ENCODE measurements around the gene RNF214. TPM values are rescaled to one million over a fixed set of nuclear protein-coding genes. Genes with fewer than 3 reads are reported as not detected.
"Not testable (repeated sequence)": the region's sequence is repeated elsewhere in the genome, so short reads cannot be mapped to it uniquely, and the experiment has no call there.

Gene RNF214
- total RNA-seq, 1 experiment from 2014 or later: 12.6 TPM

DNA sequence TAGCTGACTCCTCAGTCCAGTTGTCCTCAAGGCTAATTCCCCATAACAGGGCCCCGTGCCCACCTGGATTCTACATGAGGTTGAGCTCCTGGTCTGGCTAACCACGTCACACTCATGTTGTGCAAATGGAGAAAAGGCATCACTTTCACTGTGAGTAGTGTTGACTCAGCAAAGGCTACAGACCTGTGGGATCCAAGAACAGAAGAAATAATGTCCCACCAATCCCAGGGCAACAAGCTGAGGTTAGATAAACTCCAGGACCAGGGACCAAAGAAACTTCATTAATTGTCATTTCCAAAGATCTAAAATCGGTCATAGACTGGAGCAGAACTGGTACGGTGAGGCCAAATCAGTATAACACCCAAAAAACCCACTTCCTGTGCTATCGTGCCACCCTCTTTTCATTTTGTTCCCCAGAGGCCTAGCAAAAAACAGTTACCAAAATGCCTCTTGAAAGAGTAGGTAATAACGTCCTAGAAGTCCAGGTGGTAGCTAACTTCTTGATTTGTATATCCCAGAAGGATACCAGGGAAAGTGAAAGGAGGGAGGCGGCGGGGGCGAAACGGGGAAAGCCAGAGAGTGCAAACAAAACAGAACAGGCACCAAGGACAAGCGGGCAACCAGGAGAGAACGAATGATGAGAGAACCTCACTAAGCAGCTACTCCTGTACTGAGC lies 2.0 kb upstream of the RNF214 start:
- DNase-seq (ENCODE audit: low read depth): peak; percentile 33

GRCh38 chr11:117230999-117231841 lies 1.3 kb upstream of the RNF214 start:
- no peak for DNase-seq (ENCODE audit: low read depth)

GRCh38 chr11:117231842-117232091 lies 704 bp upstream of the RNF214 start, which contains the start of gene PCSK7:
Gene PCSK7, minus strand, starts transcription at chr11:117232073. Its CDS starts 2,229 bp downstream, at chr11:117229844.
- DNase-seq (ENCODE audit: low read depth): no peak

DNA sequence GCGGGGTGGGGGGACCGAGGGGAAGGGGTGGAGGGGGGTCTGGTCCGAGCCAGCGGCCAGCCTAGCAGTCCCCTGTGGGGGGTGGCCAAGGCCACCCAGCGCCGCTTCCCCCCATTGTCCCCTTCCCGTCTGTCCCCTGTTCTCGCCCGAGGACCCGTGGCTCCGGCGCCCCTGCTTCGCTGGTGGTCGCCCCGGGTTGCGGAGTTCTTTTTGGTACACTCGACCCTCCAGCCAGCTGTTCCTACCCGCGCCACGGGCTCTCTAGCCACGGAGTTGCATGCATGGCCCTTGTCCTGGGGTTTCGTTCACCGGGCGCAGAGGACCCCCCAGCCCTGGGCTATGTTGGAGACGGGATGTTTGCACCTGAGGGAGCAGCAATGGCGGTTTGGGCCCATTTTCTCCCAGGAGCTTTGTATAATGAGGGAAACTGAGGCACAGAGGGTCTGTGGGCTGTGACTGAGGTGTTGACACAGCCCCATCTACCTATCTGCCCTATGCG lies 489 bp downstream of the RNF214 start:
- DNase-seq (ENCODE audit: low read depth): no peak

- no peak for DNase-seq (ENCODE audit: low read depth)
Measured at GRCh38 chr11:117238221-117238620, 5.8 kb downstream of the RNF214 start.

GRCh38 chr11:117239295-117239694 lies 6.8 kb downstream of the RNF214 start:
- DNase-seq (ENCODE audit: low read depth): peak; percentile 96

DNA sequence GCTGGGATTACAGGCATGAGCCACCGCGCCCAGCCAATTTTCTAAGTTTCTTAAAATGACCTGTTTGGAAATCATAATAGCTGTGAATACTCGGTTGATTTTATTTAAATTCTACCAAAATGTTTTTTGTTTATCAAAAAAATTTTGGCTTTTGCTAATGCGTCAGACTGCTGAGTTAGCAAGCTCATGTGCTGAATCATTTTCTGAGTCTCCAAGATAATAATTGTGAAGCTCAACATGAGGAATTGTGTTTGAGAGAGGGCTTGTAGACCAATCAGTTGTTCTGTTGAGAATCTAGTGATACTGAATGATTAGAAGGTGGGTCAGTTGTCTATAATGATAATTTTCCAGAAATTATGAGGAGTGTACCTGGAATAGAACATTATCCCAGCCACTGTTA lies 15.9 kb downstream of the RNF214 start:
- DNase-seq (ENCODE audit: low read depth): no peak

DNA sequence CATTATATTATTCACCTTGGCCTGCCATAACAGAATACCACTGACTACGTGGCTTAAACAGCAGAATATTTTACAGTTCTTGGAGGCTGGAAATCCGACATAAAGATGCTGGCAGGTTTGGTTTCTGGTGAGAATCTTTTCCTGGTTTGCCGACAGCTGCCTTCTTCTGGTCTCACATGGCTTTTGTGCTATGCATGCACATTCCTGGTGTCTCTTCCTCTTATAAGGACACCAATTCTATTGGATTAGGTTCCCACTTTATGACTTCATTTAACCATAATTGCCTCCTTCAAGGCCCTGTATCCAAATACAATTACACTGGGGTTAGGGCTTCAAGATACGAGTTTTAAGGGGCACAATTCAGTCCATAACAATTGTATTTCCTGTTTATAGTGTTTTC lies 17.1 kb downstream of the RNF214 start:
- no peak for DNase-seq (ENCODE audit: low read depth)

GRCh38 chr11:117251506-117251905 lies 19.0 kb downstream of the RNF214 start:
- DNase-seq (ENCODE audit: low read depth): no peak

DNA sequence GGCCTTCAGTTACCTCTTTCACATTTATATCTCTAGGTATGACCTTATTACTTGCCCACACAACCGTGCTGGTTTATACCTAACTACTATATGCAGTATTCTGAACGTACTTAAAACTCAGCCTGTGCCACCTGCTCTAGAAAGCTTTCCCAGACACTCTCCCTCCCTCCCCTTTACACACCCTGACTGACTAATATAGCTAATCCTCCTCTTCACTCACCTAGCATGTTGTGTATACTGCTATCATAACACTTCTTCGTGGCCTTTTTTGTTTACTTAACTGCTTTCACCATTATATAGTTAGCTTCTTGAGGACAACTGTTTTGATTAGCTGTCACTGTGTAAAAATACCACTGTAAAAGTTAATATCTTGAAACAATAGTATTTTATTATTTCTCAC lies 23.5 kb downstream of the RNF214 start:
- no peak for DNase-seq (ENCODE audit: low read depth)

DNA sequence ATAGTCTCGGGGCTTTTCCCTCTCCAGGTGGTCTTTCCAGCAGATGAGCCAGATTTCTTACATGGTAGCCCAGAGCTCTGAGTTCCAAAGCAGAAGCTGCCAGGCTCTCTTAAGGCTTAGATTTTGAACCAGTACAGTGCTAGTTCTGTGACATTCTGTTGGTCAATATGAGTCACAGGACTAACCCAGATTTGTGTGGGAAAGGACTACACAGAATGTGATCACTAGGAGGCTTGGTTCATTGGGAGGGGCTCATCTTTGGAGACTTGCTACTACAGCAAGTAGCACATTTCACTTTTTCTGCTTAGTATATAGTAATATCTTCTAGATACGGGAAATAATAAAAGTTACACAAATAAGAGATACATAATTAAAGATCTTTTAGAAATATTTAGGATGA lies 24.1 kb downstream of the RNF214 start:
- DNase-seq (ENCODE audit: low read depth): peak; percentile 68

DNA sequence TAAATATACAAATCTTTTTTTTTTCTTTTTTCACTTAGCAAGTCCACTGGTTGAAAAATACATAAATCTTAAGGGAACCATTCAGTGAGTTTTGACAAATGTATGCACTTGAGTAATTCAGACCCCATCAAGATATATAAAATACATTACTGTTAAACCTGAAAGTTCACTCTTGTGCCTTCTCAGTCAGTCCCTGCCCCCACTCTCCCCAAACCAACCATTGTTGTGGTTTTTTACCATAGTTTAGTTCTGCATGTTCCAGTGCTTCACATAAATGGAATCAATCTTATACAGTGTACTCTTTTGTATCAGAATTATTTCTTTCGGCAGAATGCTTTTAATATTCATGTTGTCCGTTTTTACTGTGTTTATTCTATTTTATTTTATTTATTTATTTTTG lies 26.1 kb downstream of the RNF214 start:
- DNase-seq (ENCODE audit: low read depth): no peak

- DNase-seq (ENCODE audit: low read depth): peak; percentile 71
Measured at GRCh38 chr11:117259417-117259816, 26.9 kb downstream of the RNF214 start.

- DNase-seq (ENCODE audit: low read depth): not testable (repeated sequence)
Measured at GRCh38 chr11:117264624-117265323, 32.3 kb downstream of the RNF214 start.

GRCh38 chr11:117265745-117266144 lies 33.3 kb downstream of the RNF214 start:
- no peak for DNase-seq (ENCODE audit: low read depth)

GRCh38 chr11:117269856-117270255 lies 37.4 kb downstream of the RNF214 start:
- DNase-seq (ENCODE audit: low read depth): no peak

DNA sequence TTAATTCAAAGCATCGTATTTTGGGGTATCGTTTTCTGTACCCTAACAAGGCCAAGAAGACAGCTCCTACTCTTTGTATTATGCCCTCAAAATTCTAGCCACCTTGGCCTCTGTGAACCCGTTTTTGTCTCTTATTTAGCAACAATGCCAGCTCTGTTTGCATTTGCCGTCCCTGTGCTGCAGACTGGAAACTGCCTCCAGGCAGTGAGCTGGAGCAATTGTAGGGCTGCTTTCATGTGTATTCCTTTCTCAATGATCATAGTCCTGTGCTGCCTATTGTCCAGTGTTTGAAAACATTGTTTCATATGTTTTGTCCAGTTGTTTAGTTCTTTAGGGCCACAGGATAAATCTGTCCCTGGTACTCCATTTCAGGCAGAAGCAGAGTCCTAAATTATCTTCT lies 38.7 kb downstream of the RNF214 start:
- no peak for DNase-seq (ENCODE audit: low read depth)

GRCh38 chr11:117272175-117272574 lies 39.7 kb downstream of the RNF214 start:
- DNase-seq (ENCODE audit: low read depth): not testable (repeated sequence)

DNA sequence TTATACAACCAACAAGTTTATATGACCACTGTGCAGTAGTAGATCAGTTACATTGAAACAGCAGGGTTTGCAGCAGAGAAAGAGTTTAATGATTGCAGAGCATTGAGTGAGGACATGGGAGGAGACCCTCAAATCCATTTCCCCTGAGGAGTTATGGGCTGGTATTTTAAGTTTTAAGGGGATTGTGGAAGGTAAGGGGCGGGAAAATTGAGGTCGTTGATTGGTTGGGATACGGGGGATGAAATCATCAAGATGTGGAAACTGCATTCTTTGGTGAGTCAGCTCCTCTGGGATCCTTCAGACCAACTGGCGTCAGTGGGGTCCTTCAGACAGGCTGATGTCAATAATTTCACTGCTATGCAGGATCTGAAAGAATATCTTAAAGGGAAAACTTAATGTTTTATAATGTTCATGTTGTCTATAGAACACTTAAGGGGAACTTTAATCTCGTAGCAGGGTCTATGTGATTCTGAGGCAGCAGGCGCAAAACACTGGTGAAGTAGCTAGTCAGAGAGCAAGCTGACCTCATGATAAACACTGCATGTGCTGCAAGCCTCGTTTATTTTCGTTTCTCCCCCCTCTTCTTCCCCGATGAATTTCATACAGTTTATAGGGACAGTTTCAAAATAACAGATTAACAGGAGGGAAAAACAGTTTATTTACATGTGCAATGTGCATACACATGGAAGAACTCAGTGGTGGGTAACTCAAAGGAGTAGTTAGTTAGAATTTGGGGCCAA lies 41.2 kb downstream of the RNF214 start:
- peak; percentile 93 for DNase-seq (ENCODE audit: low read depth)

DNA sequence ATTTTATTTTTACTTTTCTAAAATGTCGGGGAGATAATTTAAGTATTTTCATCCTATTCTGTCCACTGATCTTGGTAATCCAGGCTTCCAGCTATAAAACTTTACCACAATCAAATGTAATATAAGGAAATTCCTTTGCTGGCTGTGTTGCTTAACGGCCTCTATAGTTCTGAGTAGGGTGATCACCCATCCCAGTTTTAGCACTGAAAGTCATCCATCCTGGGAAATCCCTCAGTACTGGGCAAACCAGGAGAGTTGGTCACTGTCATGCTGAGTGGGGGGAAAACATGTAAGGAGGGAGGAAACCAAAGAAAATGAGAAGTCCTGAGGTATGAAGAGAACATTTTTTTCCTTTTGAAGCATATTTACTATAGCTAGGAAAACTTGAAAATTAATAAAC lies 45.9 kb downstream of the RNF214 start:
- DNase-seq (ENCODE audit: low read depth): no peak

DNA sequence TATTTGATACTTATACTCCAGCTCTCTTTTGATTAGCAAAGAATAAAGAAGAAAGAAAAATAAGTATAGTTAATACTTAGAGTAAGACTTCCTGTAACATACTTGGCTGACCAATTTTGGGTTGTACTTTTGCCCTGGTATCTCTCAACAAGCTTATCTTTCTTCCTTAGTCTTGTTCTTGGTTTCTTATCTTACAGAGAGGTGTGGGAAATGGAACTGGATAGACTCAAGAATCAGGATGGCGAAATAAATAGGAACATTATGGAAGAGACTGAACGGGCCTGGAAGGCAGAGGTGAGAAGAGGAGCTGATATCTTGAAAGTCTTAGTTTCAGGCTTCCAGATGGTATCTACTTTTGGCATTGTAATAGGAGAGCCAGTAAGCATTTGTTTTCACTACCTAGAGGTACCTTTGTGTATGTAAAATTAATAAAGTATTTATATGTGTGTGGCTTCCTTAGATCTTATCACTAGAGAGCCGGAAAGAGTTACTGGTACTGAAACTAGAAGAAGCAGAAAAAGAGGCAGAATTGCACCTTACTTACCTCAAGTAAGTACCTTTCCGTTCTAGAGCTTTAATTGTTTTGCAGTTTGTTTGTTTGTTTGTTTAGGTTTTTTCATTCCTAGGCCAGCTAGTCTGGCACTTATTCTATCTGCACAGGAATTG lies 47.4 kb downstream of the RNF214 start:
- DNase-seq (ENCODE audit: low read depth): no peak
